HS-5 (cell line): ENCODE results near the gene CYB561D2.

Experiments used
- DNase-seq: peaks from one replicate; pipeline ENCODE4 v3.0.0-alpha.2; 2012; ENCODE audit warnings: low read depth

The CYB561D2 gene

DNA sequence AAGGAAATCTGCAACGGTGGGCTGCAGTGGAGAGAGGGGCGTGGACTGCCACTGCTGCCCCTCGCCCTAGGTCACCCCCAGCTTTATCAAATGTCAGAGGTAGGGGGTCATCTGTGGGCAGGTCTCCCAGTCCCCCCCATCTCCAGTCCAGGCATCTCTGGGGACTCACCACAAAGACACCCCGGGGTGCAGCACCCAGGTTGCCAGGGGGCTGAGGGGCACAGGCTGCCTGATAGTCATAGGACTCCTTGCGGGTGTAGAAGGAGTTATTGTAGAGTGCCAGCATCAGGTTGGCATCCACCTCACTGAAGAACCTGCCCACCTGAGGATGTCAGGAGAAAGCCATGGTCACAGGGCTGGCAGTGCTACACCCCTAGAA is 15.2 kb downstream of the CYB561D2 start:
- no peak for DNase-seq

DNA sequence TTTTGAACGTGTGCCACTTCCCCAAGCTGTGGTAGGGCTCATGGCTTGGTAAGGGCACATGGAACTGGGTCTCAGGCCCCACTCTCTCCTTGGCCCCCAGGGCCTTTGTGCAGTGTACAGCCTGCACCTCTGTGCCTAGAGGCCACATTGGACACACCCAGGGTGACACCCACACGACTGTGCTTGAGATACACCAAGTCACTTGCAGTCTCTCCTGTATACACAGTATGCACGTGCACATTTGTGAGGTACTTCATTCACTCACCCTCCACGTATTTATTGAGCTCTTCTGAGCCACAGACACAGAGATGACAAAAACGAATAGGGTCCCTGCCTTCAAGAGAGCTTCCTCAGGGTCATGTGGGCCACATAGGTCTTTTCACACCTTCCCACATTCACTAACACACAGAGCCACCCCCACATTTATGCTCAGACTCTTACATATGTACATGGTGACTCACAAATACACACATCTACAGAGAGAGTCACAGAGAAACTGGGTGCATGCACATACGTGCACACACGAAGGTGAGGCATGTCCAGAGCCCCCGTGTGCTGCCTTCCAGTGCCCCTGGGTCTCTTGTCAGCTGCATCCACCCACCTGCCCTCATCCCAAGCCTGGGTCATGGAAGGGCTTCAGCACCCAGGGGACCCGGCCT is 18.5 kb downstream of the CYB561D2 start:
- DNase-seq = no peak

DNA sequence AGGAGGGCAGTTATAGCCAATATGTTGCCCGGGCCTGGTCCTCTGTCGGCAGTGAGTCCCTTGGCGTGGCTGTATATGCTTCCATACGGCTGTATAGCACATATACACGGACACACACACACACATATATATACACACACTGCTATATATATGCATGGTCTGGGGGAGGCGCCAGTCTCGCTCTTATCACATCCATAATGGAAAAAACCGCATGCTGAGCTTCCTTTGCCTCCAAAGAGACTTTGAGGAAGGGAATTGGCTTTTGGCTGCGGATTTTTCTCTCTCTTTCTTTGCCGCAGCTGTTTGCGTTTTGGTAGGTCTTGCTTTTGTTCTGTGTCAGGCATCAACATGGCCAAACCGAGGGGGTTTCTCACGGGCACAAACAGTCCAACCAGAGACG is 19.9 kb downstream of the CYB561D2 start:
- no peak for DNase-seq

DNA sequence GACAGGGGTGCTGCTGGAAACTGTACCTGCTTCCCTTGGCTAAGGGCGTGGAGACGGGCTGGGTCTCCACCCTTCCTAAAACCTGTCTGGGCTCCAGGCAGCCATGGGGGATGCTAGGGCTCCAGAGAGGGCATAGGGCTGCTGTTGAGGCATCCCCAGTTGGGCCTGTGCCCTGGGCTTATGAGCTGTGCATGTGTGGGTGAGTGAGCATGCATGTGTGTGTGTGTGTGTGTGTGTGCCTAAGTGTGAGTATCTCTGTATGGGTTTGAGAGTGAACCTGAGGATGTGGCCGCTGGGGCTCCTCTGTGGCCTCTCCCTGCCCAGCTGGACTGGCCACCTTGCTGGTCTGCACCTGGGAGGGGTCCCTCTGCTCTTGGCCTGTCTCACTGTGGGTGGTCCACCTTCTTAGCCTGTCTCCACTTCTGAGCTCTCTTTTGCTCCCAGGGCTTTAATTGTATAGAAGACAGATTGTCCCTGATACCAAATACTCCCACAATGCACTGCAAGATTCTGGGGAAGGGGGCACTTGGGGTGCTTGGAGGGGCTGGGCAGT is 20.5 kb downstream of the CYB561D2 start:
- DNase-seq = no peak

DNA sequence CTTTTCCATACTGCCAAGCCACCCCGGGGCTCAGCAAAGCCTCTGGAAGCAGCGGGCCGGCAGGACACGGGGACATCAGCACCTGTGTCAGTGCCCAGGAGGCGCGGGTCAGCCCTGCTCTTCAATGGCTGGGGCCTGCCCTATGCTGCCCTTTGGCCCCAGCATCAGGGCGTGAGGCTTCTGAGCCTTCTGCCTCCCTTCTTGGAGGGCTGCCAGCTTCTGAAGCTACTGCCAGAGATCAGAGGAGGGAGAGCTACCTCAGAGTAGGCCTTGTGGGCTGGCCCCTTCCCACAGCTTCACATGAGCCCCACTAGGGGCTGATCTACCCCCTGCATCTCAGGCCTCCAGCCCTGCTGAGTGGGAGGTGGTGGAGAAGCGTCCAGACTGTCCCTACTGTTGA is 21.7 kb downstream of the CYB561D2 start:
- no peak for DNase-seq

DNA sequence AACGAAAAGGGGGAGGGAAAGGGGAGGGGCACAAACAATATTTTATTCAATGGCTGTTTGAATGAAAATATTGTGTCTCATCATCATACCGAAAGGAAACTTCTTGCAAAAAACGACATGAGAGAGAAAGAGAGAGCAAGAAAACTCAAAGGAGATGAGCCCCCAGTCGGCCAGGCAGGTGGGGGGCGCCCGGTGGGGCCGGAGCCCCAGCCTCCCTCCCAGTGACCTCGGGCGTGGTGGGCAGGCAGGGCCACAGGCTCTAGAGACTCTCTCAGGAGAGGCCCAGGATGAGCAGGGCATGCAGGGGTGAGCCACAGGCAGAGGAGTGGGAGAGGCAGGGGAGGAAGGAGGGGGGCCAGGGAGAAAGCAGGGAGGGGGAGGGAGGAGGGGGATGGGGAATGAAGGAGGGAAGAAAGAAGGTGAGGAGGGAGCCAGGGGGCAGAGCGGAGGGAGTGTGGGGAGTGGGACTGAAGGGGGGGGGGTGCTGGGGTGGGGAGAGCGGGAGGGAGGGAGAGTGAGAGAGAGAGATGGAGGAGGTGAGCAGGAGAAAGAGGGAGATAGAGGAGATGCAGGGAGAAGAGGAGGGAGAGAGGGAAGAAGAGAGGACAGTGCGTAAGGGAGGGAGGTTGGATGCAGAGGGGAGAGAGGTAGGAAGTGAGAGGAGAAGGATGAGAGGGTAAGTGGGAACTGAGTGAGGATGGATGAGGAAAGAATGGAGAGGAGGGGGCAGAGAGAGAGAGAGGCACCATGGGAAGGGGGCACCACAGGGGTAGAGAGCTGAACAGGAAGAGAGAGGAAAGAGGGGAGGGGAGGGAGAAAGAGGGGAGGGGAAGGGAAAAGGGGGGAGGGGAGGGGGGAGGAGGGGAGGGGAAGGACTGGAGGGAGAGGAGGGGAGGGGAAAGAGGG is 22.7 kb downstream of the CYB561D2 start:
- no peak for DNase-seq

DNA sequence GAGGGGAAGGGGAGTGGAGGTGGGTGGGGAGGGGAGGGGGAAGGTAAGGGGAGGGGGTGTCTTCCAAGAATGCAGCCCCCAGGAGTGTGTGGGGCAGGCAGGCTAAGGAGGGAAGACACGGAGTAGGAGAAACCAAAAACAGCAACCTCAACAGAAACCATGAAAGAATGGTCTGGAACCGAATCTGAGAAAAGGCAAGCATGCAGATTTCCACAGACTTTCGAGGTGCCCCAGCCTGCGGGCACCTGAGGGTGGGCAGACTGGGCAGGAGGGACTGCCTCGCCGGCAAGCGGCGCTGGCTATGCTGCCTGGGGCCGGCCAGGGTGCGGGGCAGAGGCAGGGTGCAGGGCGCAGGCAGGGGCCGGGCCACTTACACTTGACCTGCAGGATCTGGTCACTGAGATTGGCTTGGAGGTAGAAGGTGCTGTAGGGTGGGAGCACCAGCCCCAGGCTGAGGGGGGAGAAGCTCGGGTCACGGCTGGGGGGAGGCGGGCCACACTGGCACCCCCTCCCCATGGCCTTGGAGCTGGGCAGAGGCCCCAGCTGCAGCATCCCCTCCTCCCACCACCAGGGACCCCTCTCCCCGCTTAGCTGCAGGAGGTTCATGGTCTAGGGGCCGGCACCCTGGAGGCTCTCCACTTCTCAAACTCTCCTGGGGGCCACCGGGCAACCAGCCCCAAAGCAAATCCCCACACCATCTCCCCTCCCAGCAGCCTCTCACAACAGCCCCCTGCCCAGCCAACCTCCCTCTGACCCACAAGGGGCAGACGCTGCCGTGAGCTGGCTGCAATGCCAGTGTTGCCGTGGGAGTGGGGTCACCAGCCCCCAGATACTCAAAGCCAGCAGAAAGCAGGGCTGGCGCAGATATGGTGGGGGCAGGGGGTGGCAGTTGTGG is 23.9 kb downstream of the CYB561D2 start:
- no peak for DNase-seq

DNA sequence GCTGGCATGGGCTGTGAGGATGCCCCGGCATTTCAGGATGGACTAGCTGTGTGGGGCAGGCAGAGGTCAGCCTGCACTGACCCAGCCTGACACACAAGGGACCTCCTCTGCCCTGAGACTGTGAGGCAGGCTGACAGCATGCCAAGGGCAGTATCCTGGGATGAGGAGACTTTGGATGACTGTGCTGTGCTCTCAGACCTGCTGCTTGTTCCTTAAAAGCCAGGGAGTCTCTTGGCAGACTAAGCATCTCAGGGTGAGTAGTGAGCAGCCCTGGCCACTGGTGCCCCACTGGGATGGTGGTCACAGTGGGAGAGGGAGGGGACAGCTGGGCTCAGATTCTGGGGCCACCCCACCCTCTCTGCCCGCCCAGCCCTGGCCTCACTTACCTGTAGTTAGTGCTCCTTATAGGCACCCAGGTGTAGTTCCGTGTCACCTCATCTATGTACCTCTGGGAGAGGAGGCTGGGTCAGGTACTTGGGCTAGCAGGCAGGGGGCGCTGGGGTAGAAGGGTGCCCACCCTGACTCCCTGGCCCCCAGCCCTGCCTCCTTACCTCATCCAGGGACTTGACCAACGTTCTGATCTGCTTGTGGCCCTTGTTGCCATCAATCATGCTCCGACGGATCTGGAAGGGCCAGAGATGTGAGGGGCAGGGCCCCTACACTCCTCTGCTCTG is 24.7 kb downstream of the CYB561D2 start:
- DNase-seq = no peak

DNA sequence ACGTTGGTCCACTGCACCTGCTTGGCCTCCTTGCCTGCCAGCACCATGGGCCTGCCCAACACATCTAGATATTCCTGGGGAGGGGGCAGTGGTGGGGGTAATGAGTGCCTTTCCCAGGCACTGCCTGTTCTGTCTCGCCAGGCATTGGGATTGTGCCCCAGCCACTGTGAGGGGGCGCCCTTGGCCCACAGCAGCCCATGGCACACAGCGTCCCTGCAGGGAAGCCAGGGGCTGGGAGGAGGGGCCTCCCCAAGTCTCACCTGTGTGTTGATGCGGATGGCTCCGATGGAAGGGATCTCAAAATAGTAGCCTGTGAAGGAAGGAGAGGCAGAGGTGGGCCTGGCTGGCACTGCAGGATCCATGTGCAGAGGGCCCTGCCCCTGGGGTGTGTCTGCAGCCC is 27.4 kb downstream of the CYB561D2 start:
- no peak for DNase-seq

DNA sequence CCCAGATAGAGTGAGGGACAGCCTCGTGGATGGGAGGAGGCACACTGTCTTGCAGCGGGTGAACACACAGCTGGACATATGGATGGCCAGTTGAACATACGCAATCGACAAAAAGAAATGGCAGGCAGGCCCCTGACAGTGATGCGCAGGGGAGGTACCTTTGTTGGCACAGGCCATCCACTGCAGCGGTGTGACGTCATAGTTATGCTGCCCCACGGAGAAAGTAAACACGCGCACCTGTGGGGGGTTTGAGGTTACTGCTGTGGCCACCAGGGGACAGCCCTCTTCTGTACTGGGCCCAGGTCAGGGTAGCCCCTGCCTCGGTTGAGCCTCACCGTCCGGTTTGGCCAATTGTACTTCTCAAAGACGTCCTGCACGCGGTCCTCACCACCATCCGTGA is 28.1 kb downstream of the CYB561D2 start:
- DNase-seq = no peak

DNA sequence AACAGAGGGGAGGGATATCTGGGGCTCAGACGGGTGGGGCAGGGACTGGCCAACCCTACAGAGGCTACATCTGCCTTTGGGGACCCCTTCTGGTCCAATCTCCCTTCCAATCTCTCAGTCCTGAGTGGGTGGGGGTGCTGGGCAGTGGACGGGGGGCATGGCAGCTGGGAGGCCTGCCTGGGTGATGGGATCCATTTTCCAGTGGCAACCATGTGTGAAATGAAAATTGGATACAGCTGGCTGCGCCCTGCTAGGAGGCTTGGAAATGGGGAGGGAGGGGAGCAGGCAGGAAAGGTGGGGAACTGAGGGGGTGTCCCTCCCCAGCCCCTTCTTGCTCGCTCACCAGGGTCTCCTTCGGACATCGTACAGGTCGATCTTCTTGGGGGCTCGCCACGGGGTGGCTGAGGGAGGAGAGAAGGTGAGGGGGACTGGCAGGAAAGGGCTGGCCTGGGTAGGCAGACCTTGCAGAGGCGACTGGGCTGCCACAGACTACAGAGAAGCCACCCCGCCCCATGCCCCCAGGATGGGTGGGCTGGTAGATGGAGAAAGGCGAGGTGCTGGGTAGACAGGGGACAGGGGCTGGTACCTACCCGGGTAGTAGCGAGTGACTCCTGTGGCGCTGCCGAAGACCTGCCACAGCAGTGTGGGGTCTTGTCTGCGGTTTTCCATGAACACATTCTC is 29.9 kb downstream of the CYB561D2 start:
- no peak for DNase-seq

DNA sequence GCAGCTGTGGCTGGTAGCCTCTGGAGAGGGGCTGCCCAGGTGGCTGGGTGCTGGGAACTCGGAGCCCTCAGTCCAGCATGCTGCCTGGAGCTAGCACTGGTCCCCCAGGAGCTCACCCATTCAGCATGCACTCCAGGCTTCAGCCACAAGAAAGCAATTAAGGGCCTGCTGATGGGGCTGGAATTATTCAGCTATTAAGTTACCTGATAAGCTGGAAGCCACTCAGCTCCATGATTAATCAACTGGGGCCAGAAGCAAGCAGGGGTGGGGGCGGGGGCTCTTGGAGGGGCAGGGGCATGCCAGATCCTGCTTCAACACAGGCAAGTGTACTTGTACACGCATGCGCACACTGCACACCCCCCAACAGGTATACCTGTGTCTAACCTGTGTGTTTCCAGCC is 30.7 kb downstream of the CYB561D2 start:
- no peak for DNase-seq

DNA sequence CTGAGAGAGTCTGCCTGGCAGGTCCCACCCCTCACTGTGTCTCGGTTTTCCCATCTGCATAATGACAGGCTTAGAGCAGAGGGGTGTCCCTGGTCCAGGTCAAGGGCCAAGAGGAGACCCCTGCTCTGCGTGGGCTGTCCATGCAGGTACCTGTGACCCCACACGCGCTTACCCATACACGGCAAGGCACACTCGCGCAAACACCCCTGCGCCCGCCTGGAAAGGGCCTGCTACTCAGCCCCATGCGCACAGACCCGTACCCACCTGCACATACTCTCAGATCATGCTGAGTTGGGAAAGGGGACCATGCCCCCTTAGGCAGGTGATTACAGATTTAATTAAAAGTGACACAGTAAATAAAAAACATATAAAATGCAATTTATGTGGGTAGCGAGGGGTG is 32.1 kb downstream of the CYB561D2 start:
- no peak for DNase-seq

DNA sequence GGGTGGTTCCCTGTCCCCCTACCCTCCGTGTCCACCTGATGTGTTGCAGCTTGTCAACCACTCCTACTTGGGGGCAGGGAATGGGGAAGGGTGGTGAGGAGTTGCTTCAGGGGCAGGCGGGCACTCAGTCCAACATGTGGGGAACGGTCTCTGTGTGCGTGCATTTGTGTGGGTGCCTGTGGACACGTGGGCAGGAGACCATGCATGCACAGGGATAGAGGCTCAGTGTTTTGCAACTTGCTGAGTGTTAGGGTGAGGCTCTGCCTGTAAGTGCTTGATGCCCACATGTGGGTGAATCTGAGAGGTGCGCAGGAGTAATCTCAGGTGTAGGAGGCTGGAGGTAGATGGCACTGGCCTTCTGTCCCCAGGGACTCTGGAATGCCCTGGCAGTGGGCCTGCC is 33.1 kb downstream of the CYB561D2 start:
- no peak for DNase-seq

DNA sequence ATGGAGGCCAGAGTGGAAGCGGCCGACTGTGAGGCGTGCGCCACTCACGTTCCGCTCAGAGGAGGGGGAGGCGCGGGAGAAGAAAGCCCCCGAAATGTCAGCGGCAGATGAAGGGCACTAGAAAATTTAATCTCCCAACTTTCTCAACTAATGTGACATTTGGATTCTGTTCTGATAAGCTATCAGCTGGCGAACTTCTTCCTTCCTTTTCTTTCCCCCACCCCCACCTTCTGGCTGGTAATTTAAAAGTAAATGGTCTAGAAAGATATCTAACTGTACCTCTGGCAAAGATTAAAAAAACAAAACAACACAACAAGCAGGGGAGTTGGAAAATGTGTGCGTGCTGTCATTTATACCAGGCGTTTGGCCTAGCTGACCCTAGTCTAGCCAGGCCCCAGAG is 35.1 kb downstream of the CYB561D2 start:
- no peak for DNase-seq

DNA sequence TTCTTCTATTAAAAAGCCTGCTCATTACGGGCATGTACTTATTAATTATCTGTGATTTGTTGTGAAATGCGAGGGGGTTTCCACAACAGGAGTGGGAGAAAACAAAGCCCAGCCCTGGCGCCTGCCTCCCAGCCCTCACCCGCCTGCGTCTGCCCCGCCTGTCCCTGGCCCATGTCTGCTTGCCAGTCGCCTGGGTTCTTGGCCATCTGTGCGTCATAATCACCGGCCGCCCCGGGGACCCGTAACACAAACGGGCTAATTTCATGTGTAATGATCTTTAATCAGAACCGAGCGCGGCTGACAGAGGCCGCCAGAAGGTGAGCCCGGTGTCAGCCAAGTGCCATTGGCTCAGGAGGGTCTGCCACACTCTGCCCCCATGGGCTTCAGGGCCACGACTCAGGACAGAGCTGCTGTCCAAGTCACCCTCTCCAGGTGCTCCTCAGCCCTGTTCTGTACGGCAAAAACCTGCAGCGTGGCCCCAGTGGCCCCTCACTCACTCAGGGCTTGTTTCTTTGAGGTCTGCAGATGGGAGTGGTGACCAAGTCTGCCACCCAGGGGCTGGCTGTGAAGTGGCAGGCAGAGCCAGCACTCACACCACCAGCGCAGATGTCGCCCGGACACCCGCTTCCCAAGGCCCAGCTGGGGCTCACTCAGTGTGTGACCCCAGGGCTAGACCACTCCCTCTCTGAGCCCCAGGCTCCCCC is 37.5 kb downstream of the CYB561D2 start:
- no peak for DNase-seq

DNA sequence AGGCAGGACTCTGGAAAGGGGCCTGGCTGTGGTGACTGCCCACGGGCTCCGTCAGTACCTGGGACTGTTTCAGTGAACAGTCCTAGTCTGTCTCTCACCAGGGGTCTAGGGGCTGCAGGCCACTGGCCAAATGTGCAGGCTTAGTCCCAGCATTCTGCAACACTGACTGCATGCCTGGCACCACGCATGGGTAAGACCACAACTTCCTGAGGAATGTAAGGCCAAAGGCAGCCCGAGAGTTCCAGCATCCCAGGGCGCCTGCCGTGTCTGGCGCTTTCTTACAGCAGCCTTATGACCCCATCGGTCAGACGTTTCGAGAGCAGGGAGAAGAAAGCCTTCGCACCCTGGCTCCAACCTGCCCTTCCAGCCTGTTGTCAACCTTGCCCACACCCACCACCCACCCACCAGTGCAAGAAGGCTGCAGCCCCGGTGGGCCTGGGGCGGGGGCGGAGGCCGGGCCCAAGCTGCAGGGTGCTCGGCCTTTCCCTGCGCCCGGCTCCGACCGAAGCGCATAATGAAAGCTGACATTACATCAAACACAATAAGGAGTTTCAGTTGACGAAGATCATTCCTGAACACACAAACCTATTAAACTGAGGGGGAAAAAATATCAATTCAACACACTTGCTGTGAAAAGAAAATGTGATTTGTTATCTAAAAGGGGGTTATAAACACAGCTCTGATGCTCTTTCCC is 38.2 kb downstream of the CYB561D2 start:
- DNase-seq = no peak

DNA sequence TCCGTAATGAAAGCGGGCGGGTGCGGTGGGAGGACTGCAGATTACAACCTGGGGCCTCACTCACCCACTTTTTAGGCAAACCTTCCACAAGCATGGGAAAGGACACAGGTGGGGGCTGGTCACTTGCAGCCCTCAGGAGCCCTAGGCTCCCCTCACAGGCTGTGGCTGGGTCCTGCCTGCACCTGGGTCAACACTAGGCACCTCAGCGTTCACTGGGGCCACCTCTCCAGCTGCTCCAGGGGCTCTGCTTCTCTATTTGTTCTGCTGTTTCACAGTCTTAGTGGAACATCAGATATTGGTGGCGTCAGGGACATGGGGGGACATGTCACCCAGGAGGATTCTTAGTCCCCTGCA is 38.7 kb downstream of the CYB561D2 start:
- DNase-seq = no peak

DNA sequence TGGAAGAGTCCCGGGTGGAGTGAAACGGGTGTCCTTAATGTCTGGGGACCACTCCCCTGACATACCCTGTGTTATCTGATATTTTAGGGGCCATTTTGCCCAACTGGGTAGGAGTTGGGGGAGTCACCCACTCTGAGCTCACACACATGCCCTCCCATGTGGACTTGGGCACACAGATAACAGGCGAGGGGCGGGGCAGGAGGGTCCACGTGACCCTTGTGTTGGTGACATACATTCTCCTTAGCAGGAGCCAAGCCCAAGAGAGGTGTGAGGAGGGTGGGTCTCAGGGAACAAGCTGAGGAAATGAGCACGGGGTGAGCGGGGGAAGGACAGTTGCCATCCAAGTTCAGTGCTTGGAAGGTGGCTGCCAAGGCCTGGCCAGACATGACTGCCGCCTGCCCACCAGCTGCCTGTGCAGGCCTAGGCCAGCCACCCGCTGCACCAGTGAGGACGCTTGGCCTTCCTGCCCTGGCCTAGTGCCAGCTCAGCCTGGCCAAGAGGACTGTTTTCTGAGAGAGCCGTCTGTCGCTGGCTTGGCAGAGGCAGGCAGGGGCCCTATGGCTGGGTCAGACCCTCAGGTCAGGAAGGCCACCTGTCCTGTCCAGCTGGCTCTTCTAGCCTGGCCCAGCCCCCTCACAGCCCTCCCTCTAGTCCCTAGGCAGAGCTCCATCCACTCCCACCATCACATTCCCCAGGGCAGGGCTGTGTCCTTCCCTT is 40.0 kb downstream of the CYB561D2 start:
- DNase-seq = no peak
